ENCODE data around the gene SLC66A2. TPM values are rescaled to one million over a fixed set of nuclear protein-coding genes. Genes with fewer than 3 reads are reported as not detected.
A peak's percentile ranks its signal among the peaks of the same experiment; 100 is the strongest.

The SLC66A2 gene
- total and polyA plus RNA-seq, 8 donors, result 19.6 to 36.1 (median 22.6) TPM

DNA sequence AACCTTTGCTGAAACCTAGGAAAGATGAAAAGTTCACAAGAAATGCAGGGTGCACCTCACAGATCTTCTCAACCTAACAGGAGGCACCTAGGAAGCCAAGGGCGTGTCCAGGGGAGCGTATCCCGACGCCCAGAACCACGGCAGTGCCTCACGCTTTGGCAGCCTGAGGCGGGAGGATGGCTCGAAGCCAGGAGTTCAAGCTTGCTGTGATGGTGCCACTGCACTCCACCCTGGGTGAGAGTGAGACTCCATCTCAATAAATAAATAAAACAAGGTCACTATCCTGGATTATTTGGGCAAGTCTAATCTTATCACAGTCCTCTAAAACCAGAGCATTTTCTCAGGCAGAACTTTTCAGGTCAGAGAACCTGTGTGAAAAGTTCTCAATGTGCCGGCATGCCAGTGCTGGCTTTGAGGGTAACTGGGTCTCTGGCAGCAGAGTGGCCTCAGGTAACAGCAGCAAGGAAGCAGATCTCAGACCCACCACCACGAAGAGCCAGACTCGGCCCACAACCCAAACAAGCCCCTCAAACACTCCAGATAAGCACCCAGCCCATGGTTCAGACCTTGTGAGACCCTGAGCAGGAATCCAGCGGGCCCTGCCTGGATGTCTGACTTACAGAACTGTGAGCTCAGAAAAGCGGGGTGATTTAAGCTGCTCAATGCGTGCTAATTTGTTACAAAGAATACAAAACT is 24.7 kb upstream of the SLC66A2 start:
- no peak overlapping the region for H3K4me3 ChIP-seq
- peak in 2 of 4 donors; percentile 56 to 66 for ATAC-seq
- TF ChIP-seq, protein P1, sequence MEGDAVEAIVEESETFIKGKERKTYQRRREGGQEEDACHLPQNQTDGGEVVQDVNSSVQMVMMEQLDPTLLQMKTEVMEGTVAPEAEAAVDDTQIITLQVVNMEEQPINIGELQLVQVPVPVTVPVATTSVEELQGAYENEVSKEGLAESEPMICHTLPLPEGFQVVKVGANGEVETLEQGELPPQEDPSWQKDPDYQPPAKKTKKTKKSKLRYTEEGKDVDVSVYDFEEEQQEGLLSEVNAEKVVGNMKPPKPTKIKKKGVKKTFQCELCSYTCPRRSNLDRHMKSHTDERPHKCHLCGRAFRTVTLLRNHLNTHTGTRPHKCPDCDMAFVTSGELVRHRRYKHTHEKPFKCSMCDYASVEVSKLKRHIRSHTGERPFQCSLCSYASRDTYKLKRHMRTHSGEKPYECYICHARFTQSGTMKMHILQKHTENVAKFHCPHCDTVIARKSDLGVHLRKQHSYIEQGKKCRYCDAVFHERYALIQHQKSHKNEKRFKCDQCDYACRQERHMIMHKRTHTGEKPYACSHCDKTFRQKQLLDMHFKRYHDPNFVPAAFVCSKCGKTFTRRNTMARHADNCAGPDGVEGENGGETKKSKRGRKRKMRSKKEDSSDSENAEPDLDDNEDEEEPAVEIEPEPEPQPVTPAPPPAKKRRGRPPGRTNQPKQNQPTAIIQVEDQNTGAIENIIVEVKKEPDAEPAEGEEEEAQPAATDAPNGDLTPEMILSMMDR (IDR thresholded peaks at IDR 0.05), result no peak
- intact Hi-C loops (cut with DNase I), result no loop called here
- FAIRE-seq, result no peak
- H3K36me3 ChIP-seq, result peaks cover 0 to 14% (median 0%) of the 10 kb centered on the region in 3 donors
- WGBS, 2 donors, result 60 to 65% methylated on average over 14 of the region's 14 CpGs
- DNase-seq, result peak in 1 of 6 donors; percentile 57
- no peak overlapping the region for H3K27ac ChIP-seq
- no peaks in the 10 kb centered on the region for H3K9me3 ChIP-seq
- no peaks in the 10 kb centered on the region for H3K4me1 ChIP-seq
- no peaks in the 10 kb centered on the region for H3K27me3 ChIP-seq

GRCh38 chr18:79975043-79975442 is 23.6 kb upstream of the SLC66A2 start:
- peaks cover 0 to 14% (median 7%) of the 10 kb centered on the region in 3 donors for H3K36me3 ChIP-seq

DNA sequence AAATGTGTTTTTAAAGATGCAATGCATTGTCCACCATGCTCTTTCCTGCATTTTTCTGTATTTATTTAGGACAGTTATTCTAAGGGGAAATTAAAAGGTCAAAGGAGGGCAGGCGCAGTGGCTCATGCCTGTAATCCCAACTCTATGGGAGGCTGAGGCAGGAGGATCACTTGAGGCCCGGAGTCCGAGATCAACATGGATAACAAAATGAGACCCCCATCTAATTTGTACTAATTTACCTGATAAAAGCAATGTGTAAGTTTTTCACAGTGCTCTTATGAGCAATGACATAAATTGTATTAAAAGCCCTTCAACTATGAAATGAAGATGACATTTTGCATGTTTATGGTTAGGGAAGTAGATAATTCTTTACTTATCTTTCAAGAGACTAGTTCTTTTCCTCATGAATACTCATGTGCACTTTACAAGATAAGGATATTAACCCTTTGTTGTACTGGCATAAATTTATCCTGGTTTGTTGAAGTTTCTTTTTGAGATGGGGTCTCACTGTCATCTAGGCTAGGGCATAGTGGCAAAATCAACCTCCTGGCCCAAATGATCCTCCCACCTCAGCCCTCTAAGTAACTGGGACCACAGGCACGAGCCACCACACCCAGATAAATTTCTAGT is 22.7 kb upstream of the SLC66A2 start:
- Histone ChIP-seq H3K36me3 (peaks cover 0 to 14% (median 7%) of the 10 kb centered on the region in 3 donors), H3K9me3 (no peaks in the 10 kb centered on the region), H3K27me3 (no peaks in the 10 kb centered on the region), H3K4me1 (no peaks in the 10 kb centered on the region), H3K27ac (no peak overlapping the region), H3K4me3 (no peak overlapping the region)
- intact Hi-C loops (cut with DNase I), result no loop called here
- ATAC-seq (no peak), FAIRE-seq (no peak), DNase-seq (no peak)
- 94 to 96% methylated on average over 4 of the region's 4 CpGs for WGBS, 2 donors
- TF ChIP-seq, protein P1 (IDR thresholded peaks at IDR 0.05), result no peak

More at GRCh38 chr18:79975043-79975442, 23.6 kb upstream of the SLC66A2 start:
- no peaks in the 10 kb centered on the region for H3K9me3 ChIP-seq
- no peak for DNase-seq
- WGBS, 2 donors, result 62 to 70% methylated on average over 4 of the region's 4 CpGs
- TF ChIP-seq, protein P1 (IDR thresholded peaks at IDR 0.05), result no peak
- ATAC-seq, result no peak
- intact Hi-C loops (cut with DNase I), result no loop called here
- FAIRE-seq, result no peak
- no peaks in the 10 kb centered on the region for H3K4me1 ChIP-seq
- no peak overlapping the region for H3K27ac ChIP-seq
- H3K27me3 ChIP-seq, result no peaks in the 10 kb centered on the region
- no peak overlapping the region for H3K4me3 ChIP-seq

DNA sequence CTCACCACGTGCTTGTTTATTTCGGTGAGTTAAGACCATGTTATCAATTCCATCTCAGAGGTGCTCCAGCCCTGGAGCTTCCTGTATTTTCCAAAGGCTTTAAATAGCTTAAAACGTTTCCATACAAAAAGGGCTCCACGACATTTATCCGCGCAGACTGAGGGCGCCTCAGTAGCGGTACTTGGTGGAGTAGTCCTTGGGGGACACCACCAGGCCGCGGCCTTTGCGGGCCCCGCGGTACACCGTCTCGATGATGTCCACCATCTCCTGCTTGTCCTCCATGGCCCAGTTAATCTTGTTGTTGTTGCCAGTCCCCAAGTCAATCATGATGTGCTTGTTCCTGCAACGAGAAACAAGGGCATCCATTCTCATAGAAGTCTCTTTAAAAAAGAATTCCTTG is 22.1 kb upstream of the SLC66A2 start:
- DNase-seq (no peak), FAIRE-seq (no peak), ATAC-seq (no peak)
- Histone ChIP-seq H3K27ac (no peak overlapping the region), H3K9me3 (no peaks in the 10 kb centered on the region), H3K36me3 (peaks cover 0 to 14% (median 10%) of the 10 kb centered on the region in 3 donors), H3K4me3 (no peak overlapping the region), H3K27me3 (no peaks in the 10 kb centered on the region), H3K4me1 (no peaks in the 10 kb centered on the region)
- WGBS, 2 donors, result 90 to 94% methylated on average over 16 of the region's 16 CpGs
- intact Hi-C loops (cut with DNase I), result no loop called here
- TF ChIP-seq, protein P1 (IDR thresholded peaks at IDR 0.05), result no peak

DNA sequence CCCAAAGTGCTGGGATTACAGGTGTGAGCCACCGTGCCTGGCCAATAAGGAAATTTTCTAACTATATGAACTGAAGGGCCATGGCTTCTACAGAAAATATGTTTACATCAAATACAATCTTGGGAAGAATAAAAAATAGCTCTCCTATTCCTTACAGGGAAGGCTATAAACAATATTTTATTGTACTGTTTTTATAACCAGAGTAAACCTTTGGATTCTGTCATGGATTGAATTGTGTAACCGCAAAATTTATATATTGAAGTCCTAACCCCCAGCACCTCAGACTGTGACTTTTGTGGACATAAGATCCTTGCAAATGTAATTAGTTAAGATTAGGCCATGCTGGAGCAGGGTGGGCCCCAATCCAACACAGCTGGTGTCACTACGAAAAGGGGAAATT is 21.3 kb upstream of the SLC66A2 start:
- peaks cover 0 to 17% (median 14%) of the 10 kb centered on the region in 3 donors for H3K36me3 ChIP-seq
- no peak overlapping the region for H3K4me3 ChIP-seq
- DNase-seq, result no peak
- no peaks in the 10 kb centered on the region for H3K9me3 ChIP-seq
- 93% methylated on average over 3 of the region's 3 CpGs for WGBS, 2 donors
- no peak overlapping the region for H3K27ac ChIP-seq
- TF ChIP-seq, protein P1 (IDR thresholded peaks at IDR 0.05), result no peak
- FAIRE-seq, result no peak
- no peak for ATAC-seq
- no peaks in the 10 kb centered on the region for H3K4me1 ChIP-seq
- H3K27me3 ChIP-seq, result no peaks in the 10 kb centered on the region
- intact Hi-C loops (cut with DNase I), result no loop called here

Data from pancreas (tissue), 10 donors.